ENCODE measurements around the gene HTT.

DNA sequence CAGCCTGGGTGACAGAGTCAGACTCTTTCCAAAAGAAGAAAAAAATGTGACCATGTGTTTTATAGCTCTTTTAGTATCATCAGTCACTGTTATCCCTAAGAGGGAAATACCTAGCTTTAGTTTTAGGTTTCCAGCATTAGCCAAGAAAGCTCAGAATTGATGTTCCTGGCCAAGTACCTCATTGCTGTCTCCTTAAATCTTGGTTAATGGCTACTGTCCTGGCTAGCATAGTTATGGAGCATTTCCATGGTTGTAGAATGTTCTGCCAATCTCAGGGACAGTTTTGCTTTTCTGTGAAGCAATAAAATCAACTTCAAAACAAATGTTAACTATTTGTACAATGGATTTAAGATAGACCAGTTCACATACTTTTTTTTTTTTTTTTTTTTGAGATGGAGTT is 74.4 kb downstream of the HTT start:
- TF ChIP-seq POLR2AphosphoS5 (IDR thresholded peaks at IDR 0.05; ENCODE audit: borderline replicate concordance, low read depth, low read length) (no peak), EZH2 (IDR thresholded peaks at IDR 0.05) (no peak)
